ENCODE data around the gene IBA57. TPM values are rescaled to one million over a fixed set of nuclear protein-coding genes. Genes with fewer than 3 reads are reported as not detected.

The IBA57 gene
- total RNA-seq, 2 donors from 2014 or later = 11.0 to 16.9 TPM

GRCh38 chr1:228210712-228211530, 45.3 kb downstream of the IBA57 start:
- DNase-seq = peak; percentile 14
- intact Hi-C loops (cut with DNase I) = loop anchor here (10.0 kb wide), 1 partner anchor 294 kb away; no protein-coding TSS in a partner anchor
- H3K9me3 ChIP-seq = no peaks in the 10 kb centered on the region
- H3K4me1 ChIP-seq = no peaks in the 10 kb centered on the region
- no peak overlapping the region for H3K9ac ChIP-seq (ENCODE audit: low read depth in 2 of 2, low read length in 2 of 2)
- H3K27ac ChIP-seq = no peak overlapping the region
- no peaks in the 10 kb centered on the region for H3K27me3 ChIP-seq
- H3K36me3 ChIP-seq = no peaks in the 10 kb centered on the region
- TF ChIP-seq CTCF (IDR thresholded peaks at IDR 0.05) = no peak
- no peak overlapping the region for H3K4me3 ChIP-seq

- peak; percentile 15 for DNase-seq
- intact Hi-C loops (cut with DNase I) = loop anchor here (10.0 kb wide), 1 partner anchor 293 kb away; no protein-coding TSS in a partner anchor
- Histone ChIP-seq H3K4me3 (no peak overlapping the region), H3K9ac (ENCODE audit: low read depth in 2 of 2, low read length in 2 of 2) (no peak overlapping the region), H3K36me3 (no peaks in the 10 kb centered on the region), H3K27ac (no peak overlapping the region), H3K4me1 (no peaks in the 10 kb centered on the region), H3K9me3 (no peaks in the 10 kb centered on the region), H3K27me3 (no peaks in the 10 kb centered on the region)
- TF ChIP-seq CTCF (IDR thresholded peaks at IDR 0.05) = no peak
Observed at GRCh38 chr1:228211531-228212414, 46.2 kb downstream of the IBA57 start.

GRCh38 chr1:228212415-228212965, 46.9 kb downstream of the IBA57 start:
- intact Hi-C loops (cut with DNase I) = loop anchor here (10.0 kb wide), 1 partner anchor 292 kb away; no protein-coding TSS in a partner anchor
- H3K27ac ChIP-seq = no peak overlapping the region

GRCh38 chr1:228212966-228213844, 47.6 kb downstream of the IBA57 start:
- no peak overlapping the region for H3K27ac ChIP-seq
- H3K27me3 ChIP-seq = no peaks in the 10 kb centered on the region
- TF ChIP-seq CTCF (IDR thresholded peaks at IDR 0.05) = peak; percentile 31
- peak; percentile 92 for DNase-seq
- intact Hi-C loops (cut with DNase I) = loop anchor here (10.0 kb wide), 1 partner anchor 292 kb away; no protein-coding TSS in a partner anchor
- peak overlapping the region in 1 of 2 donors; percentile 60 for H3K9ac ChIP-seq (ENCODE audit: low read depth in 2 of 2, low read length in 2 of 2)
- H3K36me3 ChIP-seq = no peaks in the 10 kb centered on the region
- no peaks in the 10 kb centered on the region for H3K4me1 ChIP-seq
- H3K4me3 ChIP-seq = peak overlapping the region; percentile 46
- H3K9me3 ChIP-seq = no peaks in the 10 kb centered on the region

More at GRCh38 chr1:228212415-228212965, 46.9 kb downstream of the IBA57 start:
- no peak for TF ChIP-seq CTCF (IDR thresholded peaks at IDR 0.05)
- peak; percentile 20 for DNase-seq
- Histone ChIP-seq H3K9me3 (no peaks in the 10 kb centered on the region), H3K4me3 (peak overlapping the region; percentile 46), H3K27me3 (no peaks in the 10 kb centered on the region), H3K4me1 (no peaks in the 10 kb centered on the region), H3K9ac (ENCODE audit: low read depth in 2 of 2, low read length in 2 of 2) (no peak overlapping the region), H3K36me3 (no peaks in the 10 kb centered on the region)
